Mammary epithelial cell (primary cell): ENCODE results near the gene LPP.

ENCODE experiments used
- CTCF ChIP-seq, 2 donors: IDR thresholded peaks in 1 of 2; conservative IDR thresholded peaks in 1 of 2; 2 replicates each; pipeline ENCODE4 v1.5.1; 2011 to 2012; ENCODE audit warnings: inconsistent platforms in 2 of 2, low read length in 2 of 2, mild to moderate bottlenecking in 2 of 2, control low read depth in 1 of 2, low read depth in 1 of 2; ENCODE audit not compliant: insufficient read depth in 1 of 2; ENCODE audit errors: extremely low read depth in 1 of 2
- EZH2 ChIP-seq: IDR thresholded peaks from 2 replicates; pipeline ENCODE4 v1.6.1; 2012; ENCODE audit warnings: low read length, inconsistent platforms, borderline replicate concordance

GRCh38 chr3:188417271-188417696, 263.3 kb downstream of the LPP start:
- TF ChIP-seq CTCF (conservative IDR thresholded peaks at IDR 0.05 in 1 of 2, IDR thresholded peaks at IDR 0.05 in 1 of 2; ENCODE audit: extremely low read depth in 1 of 2, insufficient read depth in 1 of 2, low read depth in 1 of 2, low read length in 2 of 2): no peak
- no peak for TF ChIP-seq EZH2
